ENCODE measurements around the gene TNFAIP3. TPM values are rescaled to one million over a fixed set of nuclear protein-coding genes. Genes with fewer than 3 reads are reported as not detected.

Gene TNFAIP3
- total and polyA plus RNA-seq, 2 donors (not counting 3 experiments of a cell fraction or from before 2014, with no cell fraction given): 4.0 to 8.6 TPM

DNA sequence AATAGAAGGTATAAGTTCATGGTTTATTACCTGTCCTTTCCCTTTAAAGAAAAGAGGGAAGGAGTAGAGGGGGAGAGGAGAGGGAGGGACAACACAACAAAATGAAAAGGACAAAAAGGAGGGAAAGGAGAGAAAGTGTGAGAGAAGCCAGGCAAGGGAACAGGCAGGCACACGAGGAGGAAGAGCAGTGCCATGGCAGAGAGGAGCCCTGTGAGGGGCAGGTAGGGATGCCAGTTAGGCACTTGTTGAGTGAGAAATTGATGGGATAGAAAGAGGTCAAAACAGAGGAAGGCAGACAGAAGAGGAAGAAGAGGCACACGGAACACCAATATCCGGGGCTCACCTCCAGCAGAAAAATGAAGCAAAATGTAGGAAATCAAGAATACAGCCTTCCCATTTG is 42.5 kb downstream of the TNFAIP3 start:
- no peaks in the 10 kb centered on the region for H3K79me2 ChIP-seq (ENCODE audit: control insufficient read depth, insufficient read depth, low read length)
- no peaks in the 10 kb centered on the region for H3K27me3 ChIP-seq (ENCODE audit: control insufficient read depth in 2 of 2, insufficient read depth in 2 of 2, low read length in 2 of 2)
- no peak overlapping the region for H3K9ac ChIP-seq (replicated peaks; ENCODE audit: extremely low read depth, insufficient read depth, low read length)
- H3K4me2 ChIP-seq (ENCODE audit: insufficient read depth, low read length): no peak overlapping the region
- ChIA-PET POLR2A (no interaction called here), CTCF (no interaction called here)
- H3K4me1 ChIP-seq (ENCODE audit: control insufficient read depth, extremely low read depth, insufficient read depth, low read length): peaks cover 7% of the 10 kb centered on the region
- no peak for TF ChIP-seq MYC (IDR thresholded peaks at IDR 0.05; ENCODE audit: low read depth, low read length)
- TF ChIP-seq, protein P1, sequence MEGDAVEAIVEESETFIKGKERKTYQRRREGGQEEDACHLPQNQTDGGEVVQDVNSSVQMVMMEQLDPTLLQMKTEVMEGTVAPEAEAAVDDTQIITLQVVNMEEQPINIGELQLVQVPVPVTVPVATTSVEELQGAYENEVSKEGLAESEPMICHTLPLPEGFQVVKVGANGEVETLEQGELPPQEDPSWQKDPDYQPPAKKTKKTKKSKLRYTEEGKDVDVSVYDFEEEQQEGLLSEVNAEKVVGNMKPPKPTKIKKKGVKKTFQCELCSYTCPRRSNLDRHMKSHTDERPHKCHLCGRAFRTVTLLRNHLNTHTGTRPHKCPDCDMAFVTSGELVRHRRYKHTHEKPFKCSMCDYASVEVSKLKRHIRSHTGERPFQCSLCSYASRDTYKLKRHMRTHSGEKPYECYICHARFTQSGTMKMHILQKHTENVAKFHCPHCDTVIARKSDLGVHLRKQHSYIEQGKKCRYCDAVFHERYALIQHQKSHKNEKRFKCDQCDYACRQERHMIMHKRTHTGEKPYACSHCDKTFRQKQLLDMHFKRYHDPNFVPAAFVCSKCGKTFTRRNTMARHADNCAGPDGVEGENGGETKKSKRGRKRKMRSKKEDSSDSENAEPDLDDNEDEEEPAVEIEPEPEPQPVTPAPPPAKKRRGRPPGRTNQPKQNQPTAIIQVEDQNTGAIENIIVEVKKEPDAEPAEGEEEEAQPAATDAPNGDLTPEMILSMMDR (IDR thresholded peaks at IDR 0.05; ENCODE audit: extremely low read depth in 1 of 2, insufficient read depth in 1 of 2, low read depth in 1 of 2, low read length in 2 of 2): no peak
- no peak for TF ChIP-seq FOS (IDR thresholded peaks at IDR 0.05; ENCODE audit: borderline replicate concordance, insufficient read depth, low read length)
- TF ChIP-seq GATA2 (IDR thresholded peaks at IDR 0.05; ENCODE audit: insufficient read depth, insufficient read length, low read depth, low read length): no peak
- TF ChIP-seq, protein P2, sequence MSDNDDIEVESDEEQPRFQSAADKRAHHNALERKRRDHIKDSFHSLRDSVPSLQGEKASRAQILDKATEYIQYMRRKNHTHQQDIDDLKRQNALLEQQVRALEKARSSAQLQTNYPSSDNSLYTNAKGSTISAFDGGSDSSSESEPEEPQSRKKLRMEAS (IDR thresholded peaks at IDR 0.05; ENCODE audit: insufficient read depth, insufficient read length): no peak
- no peak for TF ChIP-seq POLR2A (IDR thresholded peaks at IDR 0.05; ENCODE audit: low read depth, low read length)
- no peak for TF ChIP-seq EZH2 (IDR thresholded peaks at IDR 0.05; ENCODE audit: borderline replicate concordance, low read depth, low read length, severe bottlenecking)
- intact Hi-C loops (cut with micrococcal nuclease): loop anchor here (5.0 kb wide), 1 partner anchor 37 kb away; no protein-coding TSS in a partner anchor
- H4K20me1 ChIP-seq (replicated peaks; ENCODE audit: control insufficient read depth, extremely low read depth, insufficient read depth, low read length): no peaks in the 10 kb centered on the region
- H3K9me1 ChIP-seq (replicated peaks; ENCODE audit: control insufficient read depth, extremely low read depth, insufficient read depth, low read length): no peaks in the 10 kb centered on the region
- dilution Hi-C loops (cut with MboI; ENCODE audit: extremely low pct_ligation_motif_present, low sequenced_read_pairs): no loop called here
- BruUV-seq (replicated peaks): no TSS peak
- no peaks in the 10 kb centered on the region for H3K9me3 ChIP-seq (replicated peaks; ENCODE audit: control insufficient read depth, insufficient read depth, low read length)
- no peak overlapping the region for H3K27ac ChIP-seq (ENCODE audit: insufficient read depth, low read depth, low read length)
- DNase-seq (ENCODE audit: low read depth, low spot score) (no peak), FAIRE-seq (no peak)
- H3K4me3 ChIP-seq (replicated peaks in 1 of 3; ENCODE audit: insufficient read depth in 1 of 3, low read depth in 1 of 3, low read length in 3 of 3): no peak overlapping the region
- no peak overlapping the region for H2AFZ ChIP-seq (ENCODE audit: low read depth, low read length)
- no peaks in the 10 kb centered on the region for H3K36me3 ChIP-seq (ENCODE audit: control insufficient read depth in 2 of 2, extremely low read depth in 1 of 2, insufficient read depth in 2 of 2, low read length in 2 of 2)
